Stimulated activated CD4-positive, alpha-beta T cell treated with anti-CD3 and anti-CD28 coated beads, Interleukin-4, amount 100 ng/mL, for 1 hour (primary cell): ENCODE data around the gene IL12B.
"Not testable (repeated sequence)": the region's sequence is repeated elsewhere in the genome, so short reads cannot be mapped to it uniquely, and the experiment has no call there.

Source experiments
- DNase-seq: peaks from one replicate; pipeline ENCODE4 v3.0.0-alpha.2; 2020

Gene IL12B

GRCh38 chr5:159290741-159291140 lies 39.5 kb downstream of the IL12B start:
- no peak for DNase-seq

DNA sequence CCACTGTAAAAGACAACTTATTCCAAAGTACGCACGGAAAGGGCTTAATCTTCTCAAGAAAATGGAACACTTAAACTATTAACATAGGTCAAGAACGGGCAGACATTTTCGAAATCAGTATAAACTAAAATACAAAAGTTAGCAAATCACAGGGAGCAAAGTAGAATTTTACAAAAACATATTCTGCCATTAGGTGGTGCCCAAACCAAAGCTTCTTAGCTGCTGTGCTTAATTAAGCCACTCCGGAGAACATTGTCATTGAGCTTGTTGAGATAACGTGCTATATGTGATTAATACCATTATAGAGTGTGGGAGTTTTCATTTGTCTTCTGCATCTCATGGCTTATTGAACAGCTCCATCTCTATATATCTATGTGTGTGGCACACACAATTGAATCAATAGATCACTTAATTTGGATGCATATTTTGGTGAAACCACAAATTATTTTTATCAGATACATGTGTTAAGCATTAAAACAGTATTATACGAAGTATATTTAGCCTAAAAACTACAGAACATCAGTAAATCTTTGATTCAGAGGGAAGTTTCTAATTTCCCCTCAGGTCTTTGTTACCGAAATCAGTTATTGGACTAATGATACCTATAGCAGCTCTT lies 43.8 kb downstream of the IL12B start:
- DNase-seq = no peak

GRCh38 chr5:159274676-159275075 lies 55.6 kb downstream of the IL12B start:
- DNase-seq = no peak

GRCh38 chr5:159273923-159274322 lies 56.4 kb downstream of the IL12B start:
- no peak for DNase-seq

DNA sequence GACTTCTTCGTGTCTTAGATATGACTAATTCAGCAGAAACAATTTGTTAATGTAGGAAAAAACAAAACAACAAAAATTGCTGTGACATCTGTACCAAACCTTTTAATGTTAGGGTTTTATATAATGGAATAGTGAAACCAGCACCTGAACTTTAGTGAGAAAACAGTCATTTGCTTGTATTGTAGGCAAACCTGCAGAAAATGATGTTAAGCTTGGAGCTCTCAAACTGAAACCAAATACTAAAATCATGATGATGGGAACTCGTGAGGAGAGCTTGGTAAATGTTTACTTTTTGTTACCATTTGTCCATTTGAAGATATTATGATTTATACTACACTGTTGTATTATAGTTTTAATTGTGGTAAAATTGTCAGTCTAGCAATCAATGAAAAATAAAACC lies 60.6 kb downstream of the IL12B start:
- DNase-seq = no peak

DNA sequence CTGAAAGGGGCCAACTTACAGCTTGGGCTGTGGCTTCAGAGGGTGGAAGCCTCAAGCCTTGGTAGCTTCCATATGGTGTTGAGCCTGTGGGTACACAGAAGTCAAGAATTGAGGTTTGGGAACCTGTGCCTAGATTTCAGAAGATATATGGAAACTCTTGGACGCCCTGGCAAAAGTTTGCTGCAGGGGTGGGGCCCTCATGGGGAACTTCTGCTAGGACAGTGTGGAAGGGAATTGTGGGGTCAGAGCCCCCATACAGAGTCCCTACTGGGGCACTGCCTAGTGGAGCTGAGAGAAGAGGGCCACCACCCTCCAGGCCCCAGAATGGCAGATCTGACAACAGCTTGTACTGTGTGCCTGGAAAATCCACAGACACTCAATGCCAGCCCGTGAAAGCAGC lies 63.5 kb downstream of the IL12B start:
- DNase-seq = not testable (repeated sequence)
